ENCODE data around the gene ABCD3. TPM values are rescaled to one million over a fixed set of nuclear protein-coding genes. Genes with fewer than 3 reads are reported as not detected.

The ABCD3 gene
- total and polyA plus RNA-seq, 2 of the 4 experiments (the other 2 are of a cell fraction) = 13.6 to 32.6 TPM

DNA sequence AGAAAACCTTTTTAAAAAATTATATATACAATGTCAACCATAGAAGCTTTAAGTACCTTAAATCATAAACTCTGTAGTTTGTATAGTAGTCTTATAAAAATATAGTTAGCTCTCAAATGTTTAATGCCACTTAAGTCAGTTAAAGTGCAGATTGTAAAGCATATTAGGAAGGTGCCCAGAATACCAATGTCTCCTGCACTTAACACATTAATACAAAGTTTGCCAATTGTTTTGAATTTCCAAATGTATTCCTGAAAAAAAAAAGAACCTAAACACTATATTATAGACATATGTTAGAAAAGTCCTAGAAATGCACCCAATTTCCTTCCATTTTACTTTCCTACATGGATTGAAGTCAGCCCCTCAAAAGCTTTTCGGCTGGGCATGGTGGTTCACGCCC lies 111.2 kb downstream of the ABCD3 start:
- no peak overlapping the region for H3K27ac ChIP-seq (ENCODE audit: insufficient read depth, low read length)
- H3K4me1 ChIP-seq (ENCODE audit: control insufficient read depth, insufficient read depth, low read length) = 0 out of 2 replicates have a peak, but pooled peaks cover 1% of the 10 kb centered on the region
- no peak overlapping the region for H2AK9ac ChIP-seq (replicated peaks; ENCODE audit: low read depth, low read length, poor library complexity)
- no peak overlapping the region for H4K5ac ChIP-seq (ENCODE audit: low read depth, low read length)
- H2BK20ac ChIP-seq (ENCODE audit: low read depth, low read length) = no peak overlapping the region
- ChIA-PET POLR2A (ENCODE audit: unreplicated experiment) (interaction anchor here (1.1 to 4.9 kb wide), 2 partner anchors 12 to 14 kb away, joined by 4 to 24 read pairs; partner anchors contain the start of gene F3), CTCF (no interaction called here)
- H2BK120ac ChIP-seq (ENCODE audit: low read depth, low read length) = no peak overlapping the region
- H2BK5ac ChIP-seq (ENCODE audit: low read depth, low read length, poor library complexity, severe bottlenecking) = no peak overlapping the region
- H3K56ac ChIP-seq (ENCODE audit: extremely low read depth, insufficient read depth, low read length) = no peak overlapping the region
- no CpG with 5 or more reads among the region's 2 CpGs for WGBS, 2 experiments (ENCODE audit: extremely low coverage in 2 of 2, insufficient read length in 1 of 2)
- H3K79me1 ChIP-seq (ENCODE audit: low read depth in 1 of 2, low read length in 2 of 2) = peaks cover 4 to 22% of the 10 kb centered on the region in 2 experiments; a peak in 3 of 4 replicates
- H2AK5ac ChIP-seq (ENCODE audit: low read depth, low read length) = no peak overlapping the region
- ATAC-seq (ENCODE audit: low read depth) = no peak
- no peak overlapping the region for H3K4me2 ChIP-seq (ENCODE audit: low read depth, low read length)
- H3K36me3 ChIP-seq (ENCODE audit: control insufficient read depth, insufficient read depth, low read length) = peaks cover 40% of the 10 kb centered on the region
- H2AFZ ChIP-seq (replicated peaks; ENCODE audit: low read length, poor library complexity) = no peak overlapping the region
- no peak overlapping the region for H3K9ac ChIP-seq (ENCODE audit: low read depth, low read length)
- no peak for DNase-seq
- no peak overlapping the region for H3K18ac ChIP-seq (ENCODE audit: low read depth, low read length)
- no peak overlapping the region for H4K91ac ChIP-seq (ENCODE audit: insufficient read depth, low read depth, low read length)
- no peak overlapping the region for H3K4me3 ChIP-seq (ENCODE audit: insufficient read depth, low read depth, low read length)
- H4K20me1 ChIP-seq (ENCODE audit: insufficient read depth, low read length) = peaks cover 51% of the 10 kb centered on the region
- H2BK15ac ChIP-seq (ENCODE audit: low read depth, low read length) = no peak overlapping the region
- dilution Hi-C loops (cut with HindIII; ENCODE audit: low sequenced_read_pairs, unreplicated experiment) = loop anchor here (25.0 kb wide), 1 partner anchor 258 kb away; no protein-coding TSS in a partner anchor
- BruUV-seq (replicated peaks) = no TSS peak
- no peaks in the 10 kb centered on the region for H3K9me3 ChIP-seq (ENCODE audit: control insufficient read depth, insufficient read depth, low read length)
- TF ChIP-seq SMC3 (IDR thresholded peaks at IDR 0.05; ENCODE audit: low read depth, low read length) (no peak), POLR2A (IDR thresholded peaks at IDR 0.05; ENCODE audit: low read depth, low read length) (no peak), MAZ (IDR thresholded peaks at IDR 0.05; ENCODE audit: borderline replicate concordance, low read depth, low read length) (no peak)
- in situ Hi-C loops (cut with MboI; ENCODE audit: low sequenced_read_pairs) = no loop called here
- H3K27me3 ChIP-seq (ENCODE audit: control insufficient read depth, insufficient read depth, low read length) = no peaks in the 10 kb centered on the region
- intact Hi-C loops (cut with micrococcal nuclease) = loop anchor here (5.0 kb wide), 1 partner anchor 513 kb away; no protein-coding TSS in a partner anchor
- H3K4ac ChIP-seq (ENCODE audit: low read depth, low read length) = no peak overlapping the region
- no peak overlapping the region for H4K8ac ChIP-seq (ENCODE audit: low read depth in 2 of 2, low read length in 2 of 2)
- no peak overlapping the region for H3K23ac ChIP-seq (ENCODE audit: low read depth, low read length)
- H3K9me1 ChIP-seq (ENCODE audit: insufficient read depth, low read length) = peaks cover 7% of the 10 kb centered on the region
- H3K14ac ChIP-seq (replicated peaks; ENCODE audit: low read depth, low read length) = no peak overlapping the region
